ENCODE data around the gene NTRK2. TPM values are rescaled to one million over a fixed set of nuclear protein-coding genes. Genes with fewer than 3 reads are reported as not detected.

The NTRK2 gene
- polyA plus RNA-seq, 1 donor (not counting 4 experiments of a cell fraction or from before 2014, with no cell fraction given): 0.08 TPM

GRCh38 chr9:84874022-84874421, 204.5 kb downstream of the NTRK2 start:
- no peaks in the 10 kb centered on the region for H3K27me3 ChIP-seq (ENCODE audit: control insufficient read depth, extremely low read depth, insufficient read depth, low read length)
- no peak overlapping the region for H2AFZ ChIP-seq (ENCODE audit: control insufficient read depth, low read length)
- H3K9me3 ChIP-seq (ENCODE audit: control insufficient read depth, low read depth, low read length): no peaks in the 10 kb centered on the region
- no peaks in the 10 kb centered on the region for H3K79me2 ChIP-seq (ENCODE audit: control insufficient read depth, insufficient read depth, low read length)
- no peaks in the 10 kb centered on the region for H3K36me3 ChIP-seq (ENCODE audit: control insufficient read depth in 2 of 2, extremely low read depth in 1 of 2, insufficient read depth in 2 of 2, low read length in 2 of 2)
- dilution Hi-C loops (cut with MboI; ENCODE audit: extremely low pct_ligation_motif_present, low sequenced_read_pairs): no loop called here
- no peak overlapping the region for H3K4me3 ChIP-seq (ENCODE audit: control insufficient read depth in 2 of 3, extremely low read depth in 1 of 3, insufficient read depth in 2 of 3, low read depth in 1 of 3, low read length in 3 of 3)
- no peaks in the 10 kb centered on the region for H4K20me1 ChIP-seq (ENCODE audit: control insufficient read depth, extremely low read depth, insufficient read depth, low read length)
- DNase-seq (ENCODE audit: low read depth, low spot score): no peak
- no peak overlapping the region for H3K27ac ChIP-seq (ENCODE audit: control insufficient read depth, insufficient read depth, low read length)
- FAIRE-seq: no peak
- H3K4me1 ChIP-seq (ENCODE audit: control insufficient read depth, extremely low read depth, insufficient read depth, low read length): peaks cover 12% of the 10 kb centered on the region
- no peak overlapping the region for H3K9ac ChIP-seq (ENCODE audit: control insufficient read depth, extremely low read depth, insufficient read depth, low read length)
- no peak for TF ChIP-seq EZH2 (IDR thresholded peaks at IDR 0.05; ENCODE audit: low read length)
- no peak for TF ChIP-seq CTCF (optimal IDR thresholded peaks at IDR 0.05 in 1 of 3, IDR thresholded peaks at IDR 0.05 in 1 of 3, conservative IDR thresholded peaks at IDR 0.05 in 1 of 3; ENCODE audit: extremely low read depth in 1 of 3, insufficient read depth in 2 of 3, low read length in 3 of 3)
- no peaks in the 10 kb centered on the region for H3K9me1 ChIP-seq (ENCODE audit: control insufficient read depth, extremely low read depth, insufficient read depth, low read length)
- no peak overlapping the region for H3K4me2 ChIP-seq (ENCODE audit: control insufficient read depth, extremely low read depth, insufficient read depth, low read depth, low read length)

- no peak overlapping the region for H3K27ac ChIP-seq (ENCODE audit: control insufficient read depth, insufficient read depth, low read length)
- no peaks in the 10 kb centered on the region for H3K9me3 ChIP-seq (ENCODE audit: control insufficient read depth, low read depth, low read length)
- H3K79me2 ChIP-seq (ENCODE audit: control insufficient read depth, insufficient read depth, low read length): no peaks in the 10 kb centered on the region
- peaks cover 12% of the 10 kb centered on the region for H3K4me1 ChIP-seq (ENCODE audit: control insufficient read depth, extremely low read depth, insufficient read depth, low read length)
- no peak overlapping the region for H3K4me2 ChIP-seq (ENCODE audit: control insufficient read depth, extremely low read depth, insufficient read depth, low read depth, low read length)
- H3K9me1 ChIP-seq (ENCODE audit: control insufficient read depth, extremely low read depth, insufficient read depth, low read length): no peaks in the 10 kb centered on the region
- H3K4me3 ChIP-seq (ENCODE audit: control insufficient read depth in 2 of 3, extremely low read depth in 1 of 3, insufficient read depth in 2 of 3, low read depth in 1 of 3, low read length in 3 of 3): no peak overlapping the region
- no peaks in the 10 kb centered on the region for H4K20me1 ChIP-seq (ENCODE audit: control insufficient read depth, extremely low read depth, insufficient read depth, low read length)
- peak overlapping the region; percentile 78 for H2AFZ ChIP-seq (ENCODE audit: control insufficient read depth, low read length)
- DNase-seq (ENCODE audit: low read depth, low spot score) (no peak), FAIRE-seq (no peak)
- TF ChIP-seq CTCF (optimal IDR thresholded peaks at IDR 0.05 in 1 of 3, IDR thresholded peaks at IDR 0.05 in 1 of 3, conservative IDR thresholded peaks at IDR 0.05 in 1 of 3; ENCODE audit: extremely low read depth in 1 of 3, insufficient read depth in 2 of 3, low read length in 3 of 3): no peak
- TF ChIP-seq EZH2 (IDR thresholded peaks at IDR 0.05; ENCODE audit: low read length): no peak
- no peaks in the 10 kb centered on the region for H3K27me3 ChIP-seq (ENCODE audit: control insufficient read depth, extremely low read depth, insufficient read depth, low read length)
- dilution Hi-C loops (cut with MboI; ENCODE audit: extremely low pct_ligation_motif_present, low sequenced_read_pairs): no loop called here
- no peak overlapping the region for H3K9ac ChIP-seq (ENCODE audit: control insufficient read depth, extremely low read depth, insufficient read depth, low read length)
- H3K36me3 ChIP-seq (ENCODE audit: control insufficient read depth in 2 of 2, extremely low read depth in 1 of 2, insufficient read depth in 2 of 2, low read length in 2 of 2): no peaks in the 10 kb centered on the region
Observed at GRCh38 chr9:84874596-84874995, 205.1 kb downstream of the NTRK2 start.
